ENCODE data around the gene C2orf74.
"Not testable (repeated sequence)": the region's sequence is repeated elsewhere in the genome, so short reads cannot be mapped to it uniquely, and the experiment has no call there.

Gene C2orf74

DNA sequence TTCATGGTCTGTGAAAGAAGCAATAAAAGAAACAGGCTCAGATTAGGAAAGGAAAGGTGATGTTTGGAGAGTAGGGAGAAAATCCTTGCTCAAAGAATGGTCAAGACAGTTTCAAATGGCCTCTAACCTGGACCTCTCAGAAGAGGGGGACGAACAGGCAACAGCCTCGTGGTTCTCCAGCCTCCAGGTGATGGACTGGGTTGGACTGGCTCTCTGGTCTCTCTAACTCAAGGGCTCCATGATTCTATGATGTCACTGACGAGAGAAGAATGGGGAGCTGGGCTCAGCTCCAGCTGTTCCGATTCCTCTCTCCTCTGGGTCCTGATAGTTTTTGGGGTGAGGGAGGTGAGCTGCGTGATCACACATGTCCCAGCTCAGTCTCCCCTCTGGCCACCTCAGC, at the start of gene C2orf74:
Gene C2orf74, plus strand, starts transcription at position 301 of the 400 bp plus-strand sequence. CDS start 327 bp downstream, outside the sequence.
- DNase-seq (ENCODE audit: low spot score) = no peak

DNA sequence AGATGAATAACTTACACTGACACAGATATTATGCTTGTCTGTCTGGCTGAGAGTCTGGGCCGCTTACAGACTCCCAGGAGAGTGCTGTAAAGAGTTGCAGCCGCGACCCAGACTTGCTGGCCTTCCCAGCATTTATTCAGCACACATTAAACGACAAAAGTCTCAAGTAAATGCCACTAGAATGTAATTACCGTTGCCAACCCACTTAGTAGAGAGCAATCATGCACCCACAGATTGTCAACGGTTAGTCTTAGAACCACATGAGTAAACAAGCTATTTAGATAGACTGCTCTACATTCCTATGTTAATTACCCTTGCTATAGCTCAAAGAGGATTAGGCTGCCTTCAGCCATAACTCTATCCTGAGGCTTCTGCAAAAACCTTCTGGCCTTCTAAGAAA, 47.8 kb upstream of the C2orf74 start:
- DNase-seq (ENCODE audit: low spot score) = no peak

GRCh38 chr2:61116302-61116701, 45.7 kb upstream of the C2orf74 start:
- DNase-seq (ENCODE audit: low spot score) = no peak

GRCh38 chr2:61117534-61117933, 44.5 kb upstream of the C2orf74 start:
- DNase-seq (ENCODE audit: low spot score) = peak; percentile 67

- no peak for DNase-seq (ENCODE audit: low spot score)
These were observed 36.8 kb upstream of the C2orf74 start for GRCh38 chr2:61125123-61125710.

DNA sequence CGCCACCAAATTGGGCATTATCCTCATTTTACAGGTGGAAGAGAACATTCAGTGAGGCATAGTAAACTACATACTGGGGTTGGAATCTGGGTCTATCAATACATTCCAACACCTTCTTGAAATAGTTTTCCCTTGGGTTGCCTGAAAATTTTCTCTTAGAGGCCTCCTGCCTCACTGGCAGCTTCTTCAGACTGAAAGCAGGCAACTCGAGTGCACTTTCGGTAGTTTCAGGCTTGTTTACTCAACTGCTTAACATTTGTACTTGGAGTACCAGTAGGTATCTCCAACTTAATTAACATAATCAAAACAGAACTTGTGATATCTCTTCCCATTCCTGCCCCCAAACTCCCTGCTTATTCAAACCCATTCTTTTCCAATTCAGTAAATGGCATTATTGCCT, 36.2 kb upstream of the C2orf74 start:
- no peak for DNase-seq (ENCODE audit: low spot score)

GRCh38 chr2:61128122-61128521, 33.9 kb upstream of the C2orf74 start:
- not testable (repeated sequence) for DNase-seq (ENCODE audit: low spot score)

DNA sequence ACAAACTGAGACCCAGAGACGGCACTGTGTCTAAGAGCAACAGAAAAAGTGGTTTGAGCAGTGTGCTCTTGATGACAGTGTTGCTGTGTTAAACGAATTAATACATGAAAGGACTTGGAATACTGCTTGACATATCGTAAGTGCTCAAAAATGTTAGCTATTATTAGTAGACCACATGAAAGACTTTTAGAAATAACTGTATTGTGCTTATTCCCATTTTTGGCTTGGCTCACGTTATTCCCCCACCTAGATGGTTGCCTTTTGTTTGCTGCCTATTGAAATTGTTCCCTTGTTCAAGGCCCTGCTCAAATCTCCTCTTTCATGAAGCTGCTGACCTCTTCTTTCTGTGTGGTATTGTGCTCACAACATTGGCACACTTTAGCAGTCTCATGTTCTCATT, 27.8 kb upstream of the C2orf74 start:
- DNase-seq (ENCODE audit: low spot score) = no peak

DNA sequence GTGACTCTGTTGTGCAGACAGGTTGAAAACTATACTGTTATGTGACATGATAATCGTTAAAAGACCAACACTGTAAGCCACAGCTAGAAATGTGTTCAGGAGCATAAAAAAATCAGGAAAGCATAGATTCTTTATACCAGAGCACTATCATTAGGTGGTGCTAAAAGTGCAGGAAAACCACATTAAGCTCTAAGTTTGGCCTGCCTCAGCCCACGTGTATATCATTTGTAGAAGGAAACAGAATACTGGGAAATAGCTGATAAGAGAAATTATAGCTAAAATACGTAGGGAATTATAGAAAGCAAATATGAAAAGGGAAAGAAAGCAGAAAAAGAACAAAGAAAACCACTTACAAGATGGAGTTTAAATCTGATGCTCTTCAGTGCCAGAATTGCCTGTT, 26.5 kb upstream of the C2orf74 start:
- no peak for DNase-seq (ENCODE audit: low spot score)

DNA sequence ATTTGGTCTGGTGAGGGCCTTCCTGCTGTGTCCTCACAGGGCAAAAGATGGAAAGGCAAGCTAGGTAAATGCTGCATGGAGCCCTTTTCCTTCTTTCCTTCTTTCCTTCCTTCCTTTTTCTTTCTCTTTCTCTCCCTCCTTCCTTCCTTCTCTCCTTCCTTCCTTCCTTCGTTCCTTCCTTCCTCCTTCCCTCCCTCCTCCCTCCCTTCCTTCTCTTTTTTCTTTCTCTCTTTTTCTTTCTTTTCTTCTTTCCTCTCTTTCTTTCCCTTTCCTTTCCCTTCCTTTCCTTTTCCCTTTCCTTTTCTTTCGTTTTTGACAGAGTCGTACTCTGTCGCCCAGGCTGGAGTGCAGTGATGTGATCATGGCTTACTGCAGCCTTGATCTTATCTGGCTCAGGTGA, 23.1 kb upstream of the C2orf74 start:
- no peak for DNase-seq (ENCODE audit: low spot score)

GRCh38 chr2:61141151-61141550, 20.8 kb upstream of the C2orf74 start:
- no peak for DNase-seq (ENCODE audit: low spot score)

- peak; percentile 99 for DNase-seq (ENCODE audit: low spot score)
These were observed 17.2 kb upstream of the C2orf74 start for GRCh38 chr2:61144697-61145268.

GRCh38 chr2:61145990-61146389, 16.0 kb upstream of the C2orf74 start:
- DNase-seq (ENCODE audit: low spot score) = no peak

DNA sequence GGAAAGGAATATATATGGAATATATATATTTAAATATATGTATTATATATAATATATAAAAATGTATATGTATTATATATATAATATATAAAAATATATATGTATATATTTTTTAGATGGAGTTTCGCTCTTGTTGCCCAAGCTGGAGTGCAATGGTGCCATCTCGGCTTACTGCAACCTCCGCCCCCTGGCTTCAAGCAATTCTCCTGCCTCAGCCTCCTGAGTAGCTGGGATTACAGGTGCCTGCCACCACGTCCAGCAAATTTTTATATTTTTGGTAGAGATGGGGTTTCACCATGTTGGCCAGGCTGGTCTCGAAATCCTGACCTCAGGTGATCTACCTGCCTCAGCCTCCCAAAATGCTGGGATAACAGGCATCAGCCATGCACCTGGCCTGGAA, 13.9 kb upstream of the C2orf74 start:
- DNase-seq (ENCODE audit: low spot score) = not testable (repeated sequence)

DNA sequence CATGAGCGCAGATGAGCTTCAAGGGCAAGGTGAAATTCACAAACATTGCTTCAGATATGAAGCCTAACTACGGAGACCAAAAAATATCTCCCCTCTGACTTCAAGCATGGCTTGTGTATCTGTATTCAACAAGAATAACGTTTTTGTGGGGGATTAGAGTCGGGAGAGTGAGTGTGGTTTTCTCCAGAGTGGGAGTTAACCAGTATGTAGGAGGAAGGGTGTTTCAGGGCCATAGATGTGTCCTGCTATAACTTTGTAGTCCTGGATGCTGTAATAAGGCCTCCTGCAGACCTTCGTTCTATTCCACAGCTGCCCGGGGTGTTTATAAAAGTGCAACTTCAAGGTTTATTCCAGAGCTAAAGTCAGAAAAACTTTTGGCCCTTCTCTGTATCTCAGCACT, 12.9 kb upstream of the C2orf74 start:
- no peak for DNase-seq (ENCODE audit: low spot score)

GRCh38 chr2:61151436-61151835, 10.6 kb upstream of the C2orf74 start:
- no peak for DNase-seq (ENCODE audit: low spot score)

GRCh38 chr2:61157371-61158003, 4.5 kb upstream of the C2orf74 start:
- DNase-seq (ENCODE audit: low spot score) = no peak

DNA sequence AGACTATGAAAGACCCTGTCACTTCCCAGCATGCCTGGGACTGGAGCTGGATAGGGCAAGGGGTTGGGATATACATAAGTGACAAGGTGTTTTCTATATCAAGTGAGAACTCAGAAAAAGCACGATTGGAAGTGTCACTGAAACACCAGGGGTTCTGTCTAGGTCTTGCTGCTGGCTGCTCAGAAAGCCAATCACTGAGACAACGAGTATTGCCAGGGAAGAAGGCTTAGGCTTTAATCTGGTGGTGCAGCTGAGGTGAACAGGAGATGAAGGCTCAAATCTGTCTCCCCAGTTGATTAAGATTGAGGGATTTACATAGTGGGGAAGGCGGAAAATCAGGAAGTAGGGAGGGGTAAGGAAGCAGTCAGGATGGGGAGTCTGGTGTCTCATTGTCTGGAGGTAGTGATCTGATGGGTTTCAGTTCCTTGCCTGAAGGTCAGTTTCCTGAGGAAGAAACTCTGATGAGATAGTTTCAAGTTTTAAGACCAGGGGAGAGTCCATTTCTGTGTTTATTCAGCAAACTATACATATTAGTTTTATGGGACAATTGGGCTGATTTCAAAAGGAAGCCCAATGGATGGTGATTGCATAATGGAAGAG, 3.5 kb upstream of the C2orf74 start:
- DNase-seq (ENCODE audit: low spot score) = no peak

- no peak for DNase-seq (ENCODE audit: low spot score)
These were observed 733 bp downstream of the C2orf74 start for GRCh38 chr2:61162721-61163120.

GRCh38 chr2:61165082-61165481, 3.1 kb downstream of the C2orf74 start:
- DNase-seq (ENCODE audit: low spot score) = not testable (repeated sequence)

DNA sequence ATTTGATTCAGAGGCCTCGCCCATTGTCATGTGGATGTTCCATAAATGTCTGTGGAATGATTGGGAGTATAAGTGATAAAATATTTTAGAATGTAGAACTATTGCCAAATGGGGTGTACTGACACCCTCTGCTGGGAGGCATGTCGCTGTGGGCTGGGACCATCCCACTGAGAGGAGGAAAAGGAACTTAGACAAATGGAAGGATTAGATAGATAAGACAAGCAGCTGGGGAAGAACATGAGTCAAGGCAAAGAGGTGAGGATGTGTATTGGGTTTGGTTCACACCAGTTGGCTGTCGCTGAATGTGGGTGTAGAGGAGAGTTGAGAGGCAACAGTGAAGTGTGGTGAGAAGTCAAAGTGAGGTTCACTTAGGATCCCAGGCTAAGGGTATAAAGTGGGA, 4.0 kb downstream of the C2orf74 start:
- no peak for DNase-seq (ENCODE audit: low spot score)

DNA sequence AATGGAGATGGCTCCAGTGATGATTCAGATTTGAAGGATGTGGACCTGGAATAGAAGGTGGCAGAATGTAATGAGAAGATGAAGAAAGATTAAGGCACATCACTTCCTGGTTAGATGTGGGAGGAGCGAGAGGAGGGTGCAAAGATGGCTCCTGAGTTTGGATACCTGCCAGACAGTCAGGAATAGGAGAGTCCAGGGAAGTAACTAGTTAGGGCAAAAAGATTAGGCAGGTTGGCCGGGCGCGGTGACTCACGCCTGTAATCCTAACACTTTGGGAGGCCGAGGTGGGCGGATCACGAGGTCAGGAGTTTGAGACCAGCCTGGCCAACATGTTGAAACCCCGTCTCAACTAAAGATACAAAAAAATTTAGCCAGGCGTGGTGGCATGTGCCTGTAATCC, 5.6 kb downstream of the C2orf74 start:
- no peak for DNase-seq (ENCODE audit: low spot score)

GRCh38 chr2:61172671-61173070, 10.7 kb downstream of the C2orf74 start:
- DNase-seq (ENCODE audit: low spot score) = no peak
